ENCODE data around the gene SMIM38. TPM values are rescaled to one million over a fixed set of nuclear protein-coding genes. Genes with fewer than 3 reads are reported as not detected.

The SMIM38 gene
- total and polyA plus RNA-seq, 11 donors, result 0.08 to 0.35 (median 0.15) TPM; not detected in 1

DNA sequence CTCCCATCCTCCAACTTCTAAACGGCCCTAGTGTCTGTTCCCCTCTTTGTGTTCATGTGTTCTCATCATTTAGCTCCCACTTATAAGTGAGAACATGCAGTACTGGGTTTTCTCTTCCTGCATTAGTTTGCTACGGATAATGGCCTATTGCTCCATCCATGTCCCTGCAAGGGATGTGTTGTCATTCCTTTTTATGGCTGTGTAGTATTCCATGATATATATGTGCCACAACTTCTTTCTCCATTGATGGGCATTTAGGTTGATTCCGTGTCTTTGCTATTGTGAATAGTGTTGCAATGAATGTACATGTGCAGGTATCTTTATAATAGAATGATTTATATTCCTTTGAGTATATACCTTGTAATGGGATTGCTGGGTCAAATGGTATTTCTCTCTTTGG is 5.6 kb upstream of the SMIM38 start:
- H3K4me3 ChIP-seq, result no peak overlapping the region
- intact Hi-C loops (cut with DNase I), result loop anchor here in 1 of 10 donors (5.0 kb wide), 1 partner anchor 147 kb away; no protein-coding TSS in a partner anchor
- no peak overlapping the region for H3K27ac ChIP-seq
- peaks cover 0 to 25% (median 7%) of the 10 kb centered on the region in 12 donors for H3K4me1 ChIP-seq
- H3K27me3 ChIP-seq, result no peaks in the 10 kb centered on the region
- ATAC-seq (no peak), DNase-seq (no peak)
- WGBS, 4 donors, result 86 to 92% (median 90%) methylated on average over 3 of the region's 3 CpGs
- H3K9me3 ChIP-seq, result peaks cover 0 to 30% (median 12%) of the 10 kb centered on the region in 12 donors
- TF ChIP-seq, protein P1, sequence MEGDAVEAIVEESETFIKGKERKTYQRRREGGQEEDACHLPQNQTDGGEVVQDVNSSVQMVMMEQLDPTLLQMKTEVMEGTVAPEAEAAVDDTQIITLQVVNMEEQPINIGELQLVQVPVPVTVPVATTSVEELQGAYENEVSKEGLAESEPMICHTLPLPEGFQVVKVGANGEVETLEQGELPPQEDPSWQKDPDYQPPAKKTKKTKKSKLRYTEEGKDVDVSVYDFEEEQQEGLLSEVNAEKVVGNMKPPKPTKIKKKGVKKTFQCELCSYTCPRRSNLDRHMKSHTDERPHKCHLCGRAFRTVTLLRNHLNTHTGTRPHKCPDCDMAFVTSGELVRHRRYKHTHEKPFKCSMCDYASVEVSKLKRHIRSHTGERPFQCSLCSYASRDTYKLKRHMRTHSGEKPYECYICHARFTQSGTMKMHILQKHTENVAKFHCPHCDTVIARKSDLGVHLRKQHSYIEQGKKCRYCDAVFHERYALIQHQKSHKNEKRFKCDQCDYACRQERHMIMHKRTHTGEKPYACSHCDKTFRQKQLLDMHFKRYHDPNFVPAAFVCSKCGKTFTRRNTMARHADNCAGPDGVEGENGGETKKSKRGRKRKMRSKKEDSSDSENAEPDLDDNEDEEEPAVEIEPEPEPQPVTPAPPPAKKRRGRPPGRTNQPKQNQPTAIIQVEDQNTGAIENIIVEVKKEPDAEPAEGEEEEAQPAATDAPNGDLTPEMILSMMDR (IDR thresholded peaks at IDR 0.05), result no peak
- no peak for TF ChIP-seq POLR2A (IDR thresholded peaks at IDR 0.05)
- H3K36me3 ChIP-seq, result no peaks in the 10 kb centered on the region

- no peaks in the 10 kb centered on the region for H3K36me3 ChIP-seq
- H3K27me3 ChIP-seq, result peaks cover 0 to under 1% (median 0%) of the 10 kb centered on the region in 9 donors
- ATAC-seq, result peak in 2 of 4 donors; percentile 7 to 37
- DNase-seq, result peak in 1 of 5 donors; percentile 40
- intact Hi-C loops (cut with DNase I), result loop anchor here in 1 of 10 donors (5.0 kb wide), 1 partner anchor 145 kb away; no protein-coding TSS in a partner anchor
- H3K27ac ChIP-seq, result peak overlapping the region in 4 of 12 donors; percentile 38 to 64 (median 47)
- TF ChIP-seq, protein P1 (IDR thresholded peaks at IDR 0.05), result no peak
- TF ChIP-seq POLR2A (IDR thresholded peaks at IDR 0.05), result no peak
- H3K4me3 ChIP-seq, result no peak overlapping the region
- 71 to 79% (median 72%) methylated on average over 10 of the region's 10 CpGs for WGBS, 4 donors
- H3K4me1 ChIP-seq, result peaks cover 4 to 40% (median 22%) of the 10 kb centered on the region in 12 donors
- peaks cover 0 to 13% (median 4%) of the 10 kb centered on the region in 12 donors for H3K9me3 ChIP-seq
These were observed 3.9 kb upstream of the SMIM38 start for GRCh38 chr11:69151836-69152235.

DNA sequence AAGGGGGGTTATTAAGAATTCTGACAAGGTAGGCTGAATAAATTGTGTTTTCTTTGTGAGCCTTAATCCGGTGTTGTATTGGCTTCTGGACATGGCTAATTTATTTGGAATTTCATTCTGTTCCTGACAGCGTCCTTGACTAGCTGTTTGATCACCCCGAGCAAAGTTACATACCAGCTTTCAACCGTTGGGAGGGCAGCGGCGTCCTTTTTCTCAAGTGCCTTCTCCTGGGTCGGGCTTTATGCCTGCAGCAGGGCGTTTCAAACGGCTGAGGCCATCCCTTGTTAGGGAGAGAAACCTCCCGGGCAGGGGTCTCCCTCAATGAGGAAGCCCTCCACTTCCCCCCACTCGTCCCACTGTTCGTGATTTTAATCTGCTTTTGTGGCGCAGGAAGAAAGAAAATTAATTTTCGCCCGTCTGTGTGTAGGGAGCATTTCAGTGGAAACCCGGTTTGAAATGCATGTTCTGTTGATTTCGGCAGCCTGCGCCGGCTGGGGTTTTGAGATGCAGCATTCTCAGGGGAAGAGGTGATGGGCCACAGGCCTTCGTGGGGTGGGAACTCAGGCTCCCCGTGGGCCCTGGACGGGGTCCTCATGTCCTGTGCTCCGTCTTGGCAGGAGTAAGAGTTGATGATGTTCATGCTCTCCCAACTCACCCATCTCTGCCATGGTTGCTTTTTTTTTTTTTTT is 2.9 kb upstream of the SMIM38 start:
- Histone ChIP-seq H3K9me3 (peaks cover 0 to 6% (median 0%) of the 10 kb centered on the region in 12 donors), H3K4me1 (peaks cover 10 to 50% (median 32%) of the 10 kb centered on the region in 12 donors), H3K4me3 (peak overlapping the region in 2 of 12 donors; percentile 11 to 12), H3K27me3 (peaks cover 0 to 9% (median 0%) of the 10 kb centered on the region in 9 donors), H3K27ac (peak overlapping the region in 9 of 12 donors; percentile 8 to 64 (median 46)), H3K36me3 (no peaks in the 10 kb centered on the region)
- WGBS, 4 donors, result 69 to 77% (median 72%) methylated on average over 23 of the region's 23 CpGs
- intact Hi-C loops (cut with DNase I), result loop anchor here in 1 of 10 donors (5.0 kb wide), 1 partner anchor 144 kb away; no protein-coding TSS in a partner anchor
- DNase-seq (peak in 1 of 5 donors; percentile 53), ATAC-seq (no peak)
- TF ChIP-seq, protein P1 (IDR thresholded peaks at IDR 0.05), result no peak
- no peak for TF ChIP-seq POLR2A (IDR thresholded peaks at IDR 0.05)

- intact Hi-C loops (cut with DNase I), result loop anchor here in 1 of 10 donors (5.0 kb wide), 1 partner anchor 144 kb away; no protein-coding TSS in a partner anchor
- H3K4me1 ChIP-seq, result peaks cover 10 to 57% (median 34%) of the 10 kb centered on the region in 12 donors
- TF ChIP-seq POLR2A (IDR thresholded peaks at IDR 0.05), result no peak
- TF ChIP-seq, protein P1 (IDR thresholded peaks at IDR 0.05), result no peak
These were observed 2.1 kb upstream of the SMIM38 start for GRCh38 chr11:69153661-69154060.

More at GRCh38 chr11:69153661-69154060, 2.1 kb upstream of the SMIM38 start:
- Histone ChIP-seq H3K4me3 (no peak overlapping the region), H3K27ac (peak overlapping the region in 7 of 12 donors; percentile 8 to 64 (median 46)), H3K36me3 (no peaks in the 10 kb centered on the region), H3K9me3 (peaks cover 0 to 6% (median 0%) of the 10 kb centered on the region in 12 donors), H3K27me3 (peaks cover 0 to 9% (median 0%) of the 10 kb centered on the region in 9 donors)
- peak in 2 of 5 donors; percentile 39 to 52 for DNase-seq
- no peak for ATAC-seq
- 56 to 67% (median 58%) methylated on average over 7 of the region's 7 CpGs for WGBS, 4 donors
